Measurements from ENCODE around the gene LIPT2.

DNA sequence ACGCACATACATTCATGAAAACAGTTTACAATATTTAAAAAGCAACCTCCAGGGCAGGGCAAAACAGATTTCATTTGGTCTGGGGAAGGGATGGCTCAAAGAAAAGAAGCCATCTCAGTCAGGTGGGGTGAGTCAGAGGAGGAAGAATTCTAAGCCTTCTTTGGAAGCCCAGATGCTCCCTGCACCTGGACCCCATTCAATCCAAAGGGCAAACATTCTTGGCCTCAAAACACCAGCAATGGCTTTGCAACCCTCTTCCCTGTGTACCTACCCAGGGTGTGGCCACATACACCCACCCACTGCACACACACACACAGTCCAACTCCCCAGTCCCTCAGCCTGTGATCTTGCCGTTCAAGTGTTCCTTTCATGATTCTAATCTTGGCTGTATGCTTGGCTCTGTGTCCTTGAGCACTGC, 28.2 kb downstream of the LIPT2 start:
- TF ChIP-seq CTCF (IDR thresholded peaks at IDR 0.05): no peak
- no peak for TF ChIP-seq POLR2A (IDR thresholded peaks at IDR 0.05)

Data from lower leg skin (tissue), 3 donors.